HEK293T (cell line): ENCODE results near the gene CSRP1.

Experiments
- CTCF ChIA-PET: fragments of 350-600 bp; formaldehyde crosslinking; extraction: SDS; loops from one replicate; lab custom pipeline; 2021; ENCODE audit warnings: antibody characterized with exemption, inconsistent platforms; lab: Yijun Ruan, JAX
- POLR2A ChIA-PET: fragments of 350-600 bp; formaldehyde crosslinking; extraction: SDS; loops from one replicate; lab custom pipeline; 2020; ENCODE audit warnings: antibody characterized with exemption, inconsistent platforms; lab: Yijun Ruan, JAX
- DNase-seq: peaks from one replicate; pipeline ENCODE4 v3.0.0; 2012; ENCODE audit warnings: mixed read lengths; ENCODE audit errors: extremely low spot score
- ARNT ChIP-seq: fragments of 450-650 bp; IDR thresholded peaks from 2 replicates; pipeline ENCODE4 v1.6.1; 2017; ENCODE audit warnings: mild to moderate bottlenecking
- BHLHE40 ChIP-seq: fragments of 450-650 bp; IDR thresholded peaks from 2 replicates; pipeline ENCODE4 v1.6.1; 2016; ENCODE audit warnings: mild to moderate bottlenecking, moderate library complexity, borderline replicate concordance
- CTBP1 ChIP-seq: fragments of 450-650 bp; IDR thresholded peaks from 2 replicates; pipeline ENCODE4 v1.6.1; 2016; ENCODE audit warnings: borderline replicate concordance
- ELF4 ChIP-seq: fragments of 450-650 bp; IDR thresholded peaks from 2 replicates; pipeline ENCODE4 v1.6.1; 2017; ENCODE audit warnings: antibody characterized with exemption
- FOXA1 ChIP-seq: fragments of 450-650 bp; IDR thresholded peaks from 2 replicates; pipeline ENCODE4 v1.6.1; 2016; ENCODE audit warnings: mild to moderate bottlenecking
- FOXK2 ChIP-seq: fragments of 450-650 bp; IDR thresholded peaks from 2 replicates; pipeline ENCODE4 v1.6.1; 2016; ENCODE audit warnings: mild to moderate bottlenecking
- FOXM1 ChIP-seq: fragments of 450-650 bp; IDR thresholded peaks from 2 replicates; pipeline ENCODE4 v1.6.1; 2017; ENCODE audit warnings: mild to moderate bottlenecking, borderline replicate concordance
- HDGF ChIP-seq: fragments of 450-650 bp; IDR thresholded peaks from 2 replicates; pipeline ENCODE4 v1.6.1; 2017; ENCODE audit warnings: antibody characterized with exemption, borderline replicate concordance
- L3MBTL2 ChIP-seq: fragments of 450-650 bp; conservative IDR thresholded peaks from 2 replicates; pipeline ENCODE4 v1.6.1; 2016; ENCODE audit warnings: mild to moderate bottlenecking
- LEF1 ChIP-seq: fragments of 450-650 bp; IDR thresholded peaks from 2 replicates; pipeline ENCODE4 v1.6.1; 2017; ENCODE audit warnings: mild to moderate bottlenecking, borderline replicate concordance
- NFRKB ChIP-seq: fragments of 450-650 bp; IDR thresholded peaks from 2 replicates; pipeline ENCODE4 v1.6.1; 2016; ENCODE audit warnings: mild to moderate bottlenecking, moderate library complexity
- SP1 ChIP-seq: fragments of 450-650 bp; IDR thresholded peaks from 2 replicates; pipeline ENCODE4 v1.6.1; 2017
- SUZ12 ChIP-seq: fragments of 450-650 bp; IDR thresholded peaks from 2 replicates; pipeline ENCODE4 v1.6.1; 2016; ENCODE audit warnings: mild to moderate bottlenecking
- TARDBP ChIP-seq: fragments of 450-650 bp; IDR thresholded peaks from 2 replicates; pipeline ENCODE4 v1.6.1; 2016
- ZNF384 ChIP-seq: fragments of 450-650 bp; IDR thresholded peaks from 2 replicates; pipeline ENCODE4 v1.6.1; 2016
- TF ChIP-seq, protein P1 (sequence below): fragments of 450-650 bp; IDR thresholded peaks from 2 replicates; pipeline ENCODE4 v1.6.1; 2016

CSRP1 gene

GRCh38 chr1:201501812-201502510 is 5.0 kb downstream of the CSRP1 start:
- ChIA-PET CTCF (interaction anchor here (0.7 to 5.0 kb wide), 3 partner anchors 11 to 498 kb away, joined by 3 to 58 read pairs (median 30); no protein-coding TSS in a partner anchor), POLR2A (interaction anchor here (0.9 kb wide), 1 partner anchor 18 kb away, joined by 3 read pairs; no protein-coding TSS in a partner anchor)
- no peak for DNase-seq
- TF ChIP-seq SUZ12 (no peak), ARNT (no peak), CTBP1 (no peak), ELF4 (no peak), NFRKB (no peak), ZNF384 (no peak), SP1 (no peak), FOXK2 (no peak), L3MBTL2 (no peak)

- ChIA-PET CTCF (interaction anchor here (1.0 to 5.0 kb wide), 3 partner anchors 12 to 19 kb away, joined by 3 to 58 read pairs (median 30); no protein-coding TSS in a partner anchor), POLR2A (no interaction called here)
- TF ChIP-seq FOXA1: no peak
- no peak for TF ChIP-seq SP1
- no peak for TF ChIP-seq ARNT
- TF ChIP-seq CTBP1: no peak
- no peak for TF ChIP-seq SUZ12
- TF ChIP-seq FOXM1: no peak
- TF ChIP-seq TARDBP: no peak
- no peak for TF ChIP-seq NFRKB
- no peak for DNase-seq
Measured at GRCh38 chr1:201501144-201501543, 5.8 kb downstream of the CSRP1 start.

GRCh38 chr1:201500670-201501120 is 6.2 kb downstream of the CSRP1 start:
- DNase-seq: no peak
- ChIA-PET CTCF (interaction anchor here (1.0 to 5.0 kb wide), 3 partner anchors 11 to 19 kb away, joined by 3 to 58 read pairs (median 30); no protein-coding TSS in a partner anchor), POLR2A (no interaction called here)
- TF ChIP-seq ZNF384 (no peak), FOXM1 (no peak), BHLHE40 (no peak), ARNT (no peak), SUZ12 (no peak), NFRKB (no peak), FOXK2 (no peak), LEF1 (no peak), CTBP1 (no peak), L3MBTL2 (no peak), HDGF (no peak), ELF4 (no peak), TARDBP (no peak), SP1 (no peak), FOXA1 (no peak)
- TF ChIP-seq, protein P1, sequence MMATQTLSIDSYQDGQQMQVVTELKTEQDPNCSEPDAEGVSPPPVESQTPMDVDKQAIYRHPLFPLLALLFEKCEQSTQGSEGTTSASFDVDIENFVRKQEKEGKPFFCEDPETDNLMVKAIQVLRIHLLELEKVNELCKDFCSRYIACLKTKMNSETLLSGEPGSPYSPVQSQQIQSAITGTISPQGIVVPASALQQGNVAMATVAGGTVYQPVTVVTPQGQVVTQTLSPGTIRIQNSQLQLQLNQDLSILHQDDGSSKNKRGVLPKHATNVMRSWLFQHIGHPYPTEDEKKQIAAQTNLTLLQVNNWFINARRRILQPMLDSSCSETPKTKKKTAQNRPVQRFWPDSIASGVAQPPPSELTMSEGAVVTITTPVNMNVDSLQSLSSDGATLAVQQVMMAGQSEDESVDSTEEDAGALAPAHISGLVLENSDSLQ: no peak

DNA sequence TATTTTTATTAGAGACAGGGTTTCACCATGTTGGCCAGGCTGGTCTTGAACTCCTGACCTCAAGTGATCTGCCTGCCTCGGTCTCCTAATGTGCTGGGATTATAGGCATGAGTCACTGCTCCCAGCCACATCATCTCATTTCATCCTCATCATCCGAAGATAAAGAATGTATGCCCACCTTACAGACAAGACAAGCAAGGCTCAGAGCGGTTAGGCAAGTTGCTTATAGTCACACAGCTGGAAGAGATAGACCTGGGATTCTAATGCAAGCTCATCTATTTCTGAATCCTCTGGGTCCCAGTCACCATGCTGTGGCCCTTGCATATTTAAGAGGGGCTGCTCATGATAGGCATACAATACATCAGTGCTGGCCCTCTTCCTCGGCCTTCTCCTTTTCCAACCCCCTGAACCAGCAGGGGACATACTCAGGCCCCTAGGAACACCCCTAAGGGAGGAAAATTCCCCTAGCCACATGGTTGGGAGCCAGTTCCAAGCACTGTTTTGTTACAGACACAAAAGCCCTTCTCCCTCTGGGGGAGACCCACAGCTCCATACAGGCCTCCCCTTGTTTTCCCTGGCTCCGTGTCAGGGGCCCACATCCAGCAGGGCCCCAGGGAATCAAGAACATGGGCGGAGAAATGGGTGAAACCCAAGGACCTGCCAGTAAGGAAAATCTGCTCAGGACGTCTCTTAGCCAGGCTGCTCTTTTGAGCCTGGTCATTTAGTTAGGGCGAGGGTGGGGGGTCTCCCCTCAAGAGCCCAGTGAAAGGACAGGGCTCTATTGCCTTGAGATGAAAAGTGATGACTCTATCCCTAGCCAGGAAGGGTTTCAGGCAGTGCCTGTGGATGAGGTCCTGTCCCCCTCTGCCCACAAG is 6.9 kb downstream of the CSRP1 start:
- no peak for TF ChIP-seq FOXK2
- TF ChIP-seq BHLHE40: no peak
- TF ChIP-seq FOXM1: no peak
- no peak for TF ChIP-seq L3MBTL2
- no peak for TF ChIP-seq ZNF384
- TF ChIP-seq TARDBP: no peak
- no peak for TF ChIP-seq LEF1
- no peak for TF ChIP-seq SUZ12
- CTCF ChIA-PET: interaction anchor here (0.6 to 5.0 kb wide), 4 partner anchors 10 to 92 kb away, joined by 3 to 58 read pairs (median 4); no protein-coding TSS in a partner anchor
- POLR2A ChIA-PET: no interaction called here
- DNase-seq: no peak

- DNase-seq: no peak
- TF ChIP-seq ELF4 (no peak), TARDBP (no peak), HDGF (no peak), FOXA1 (no peak), FOXK2 (no peak), CTBP1 (no peak), ZNF384 (no peak), SP1 (no peak), LEF1 (no peak), SUZ12 (no peak), ARNT (no peak), L3MBTL2 (no peak), FOXM1 (no peak), NFRKB (no peak), BHLHE40 (no peak)
- TF ChIP-seq, protein P1: no peak
- POLR2A ChIA-PET: no interaction called here
- CTCF ChIA-PET: interaction anchor here (0.6 to 1.5 kb wide), 2 partner anchors 17 to 92 kb away, joined by 3 to 5 read pairs; no protein-coding TSS in a partner anchor
Measured at GRCh38 chr1:201499191-201499590, 7.7 kb downstream of the CSRP1 start.
